Measurements from ENCODE around the gene CTNNA3.

CTNNA3 gene

DNA sequence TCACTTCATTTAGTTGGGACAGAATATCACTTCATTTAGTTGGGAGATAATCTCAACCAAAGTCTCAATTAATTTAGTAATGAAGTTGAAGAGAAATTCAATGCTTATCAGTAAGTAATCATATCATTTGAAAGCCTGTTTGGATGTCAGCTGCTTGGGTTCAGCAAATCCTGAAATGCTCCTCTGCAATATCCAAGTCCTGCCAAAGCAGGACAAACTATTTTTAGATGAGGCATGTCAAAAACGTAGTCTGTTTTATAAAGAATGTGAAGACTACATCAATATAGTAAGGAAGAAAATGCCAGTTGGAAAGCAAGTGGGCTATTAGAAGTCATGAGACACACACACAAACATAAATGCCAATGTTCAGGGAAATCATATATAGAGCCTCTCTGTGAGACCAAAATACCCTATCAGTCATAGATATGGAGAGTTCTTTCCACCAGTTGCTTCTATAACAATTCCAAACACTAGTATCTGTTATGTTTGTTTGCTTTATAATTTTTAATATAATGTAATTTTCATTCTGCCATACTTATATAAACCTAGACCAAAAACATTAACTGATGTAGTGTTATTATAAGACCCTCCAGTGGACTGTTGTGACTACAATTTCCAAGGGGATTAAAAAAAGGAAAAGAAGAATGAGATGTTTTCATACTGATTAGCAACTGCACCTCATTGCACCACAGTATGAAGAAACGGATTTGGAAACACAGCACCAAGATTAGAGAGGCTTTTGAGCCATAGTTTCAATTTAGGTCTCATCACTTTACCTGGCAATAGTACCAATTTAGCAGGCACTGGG is 609.5 kb downstream of the CTNNA3 start:
- H3K36me3 ChIP-seq, result no peaks in the 10 kb centered on the region
- H3K27ac ChIP-seq, result no peak overlapping the region
- no peaks in the 10 kb centered on the region for H3K27me3 ChIP-seq
- no peaks in the 10 kb centered on the region for H3K9me3 ChIP-seq
- H3K4me3 ChIP-seq (ENCODE audit: low read depth in 1 of 2, low read length in 1 of 2), result no peak overlapping the region
- no peaks in the 10 kb centered on the region for H3K4me1 ChIP-seq (ENCODE audit: control insufficient read depth in 1 of 2, insufficient read depth in 1 of 2, low read depth in 1 of 2, low read length in 1 of 2)
- no peak for TF ChIP-seq CTCF (IDR thresholded peaks at IDR 0.05)

- Histone ChIP-seq H3K9me3 (no peaks in the 10 kb centered on the region), H3K36me3 (no peaks in the 10 kb centered on the region), H3K4me1 (ENCODE audit: control insufficient read depth in 1 of 2, insufficient read depth in 1 of 2, low read depth in 1 of 2, low read length in 1 of 2) (no peaks in the 10 kb centered on the region), H3K27me3 (no peaks in the 10 kb centered on the region), H3K4me3 (ENCODE audit: low read depth in 1 of 2, low read length in 1 of 2) (no peak overlapping the region), H3K27ac (no peak overlapping the region)
- TF ChIP-seq CTCF (IDR thresholded peaks at IDR 0.05), result no peak
Observed at GRCh38 chr10:67079126-67079525, 616.9 kb downstream of the CTNNA3 start.

DNA sequence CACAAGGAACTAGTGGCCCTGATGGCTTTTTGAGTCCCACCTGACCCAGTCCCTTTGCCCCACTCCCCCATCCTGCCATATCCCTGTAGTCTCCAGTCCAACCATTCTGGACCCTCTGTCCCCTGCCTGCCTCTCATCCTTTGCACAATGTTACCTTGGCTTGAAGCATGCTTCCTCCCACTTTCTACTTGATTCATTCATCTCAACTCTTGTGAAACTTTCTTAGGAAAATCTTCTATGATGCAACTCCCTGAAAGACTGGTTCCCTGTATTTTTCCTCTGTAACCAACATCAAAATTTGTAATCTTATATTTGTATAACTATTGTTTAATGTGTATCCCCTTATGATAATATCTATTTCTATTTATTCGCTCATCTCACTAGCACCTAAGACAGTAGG is 618.6 kb downstream of the CTNNA3 start:
- H3K4me1 ChIP-seq (ENCODE audit: control insufficient read depth in 1 of 2, insufficient read depth in 1 of 2, low read depth in 1 of 2, low read length in 1 of 2), result no peaks in the 10 kb centered on the region
- no peaks in the 10 kb centered on the region for H3K27me3 ChIP-seq
- TF ChIP-seq CTCF (IDR thresholded peaks at IDR 0.05), result no peak
- H3K27ac ChIP-seq, result no peak overlapping the region
- H3K36me3 ChIP-seq, result no peaks in the 10 kb centered on the region
- H3K9me3 ChIP-seq, result no peaks in the 10 kb centered on the region
- H3K4me3 ChIP-seq (ENCODE audit: low read depth in 1 of 2, low read length in 1 of 2), result no peak overlapping the region

GRCh38 chr10:67076144-67076543 is 619.9 kb downstream of the CTNNA3 start:
- Histone ChIP-seq H3K36me3 (no peaks in the 10 kb centered on the region), H3K27me3 (no peaks in the 10 kb centered on the region), H3K4me3 (ENCODE audit: low read depth in 1 of 2, low read length in 1 of 2) (no peak overlapping the region), H3K27ac (no peak overlapping the region), H3K4me1 (ENCODE audit: control insufficient read depth in 1 of 2, insufficient read depth in 1 of 2, low read depth in 1 of 2, low read length in 1 of 2) (no peaks in the 10 kb centered on the region), H3K9me3 (no peaks in the 10 kb centered on the region)
- no peak for TF ChIP-seq CTCF (IDR thresholded peaks at IDR 0.05)

DNA sequence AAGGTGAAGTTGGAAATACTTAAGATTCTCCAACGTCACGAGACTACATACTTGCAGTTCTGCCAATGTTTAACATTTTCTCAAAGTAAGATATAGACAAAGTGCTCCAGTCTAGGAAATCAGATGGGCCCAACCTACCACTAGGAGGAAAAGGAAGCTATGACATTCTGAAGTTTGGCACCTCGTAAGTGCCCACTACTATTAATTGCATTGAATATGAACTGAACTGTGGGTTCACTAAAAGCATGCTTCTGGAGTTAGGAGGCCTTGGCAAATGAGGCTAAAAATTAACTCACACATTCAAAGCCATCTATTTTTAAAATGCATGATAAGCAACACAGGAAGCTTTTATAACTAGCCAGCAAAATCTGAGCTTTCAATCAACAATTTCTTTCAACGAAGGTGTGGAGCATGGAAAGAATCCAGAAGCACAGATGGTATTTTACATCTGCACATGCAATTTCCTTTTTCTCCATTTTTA is 620.5 kb downstream of the CTNNA3 start:
- Histone ChIP-seq H3K4me3 (ENCODE audit: low read depth in 1 of 2, low read length in 1 of 2) (no peak overlapping the region), H3K27me3 (no peaks in the 10 kb centered on the region), H3K27ac (no peak overlapping the region), H3K4me1 (ENCODE audit: control insufficient read depth in 1 of 2, insufficient read depth in 1 of 2, low read depth in 1 of 2, low read length in 1 of 2) (no peaks in the 10 kb centered on the region), H3K36me3 (no peaks in the 10 kb centered on the region), H3K9me3 (no peaks in the 10 kb centered on the region)
- no peak for TF ChIP-seq CTCF (IDR thresholded peaks at IDR 0.05)
